ENCODE data around the gene AZIN2.

AZIN2 gene

GRCh38 chr1:33085332-33085731 lies 4.4 kb downstream of the AZIN2 start:
- no peaks in the 10 kb centered on the region for H3K36me3 ChIP-seq (ENCODE audit: insufficient read depth, low read length)
- no peak overlapping the region for H3K4me2 ChIP-seq (ENCODE audit: low read depth, low read length, poor library complexity, severe bottlenecking)
- H3F3A ChIP-seq (ENCODE audit: low read depth): no peaks in the 10 kb centered on the region
- H3K4me1 ChIP-seq (ENCODE audit: insufficient read depth, low read length, poor library complexity, severe bottlenecking): peaks cover 15% of the 10 kb centered on the region
- H3K9ac ChIP-seq (ENCODE audit: low read depth, low read length, poor library complexity, severe bottlenecking): no peak overlapping the region
- H3K9me2 ChIP-seq (replicated peaks; ENCODE audit: low read depth, low read length): no peaks in the 10 kb centered on the region
- H3K27me3 ChIP-seq (ENCODE audit: insufficient read depth, low read length, poor library complexity, severe bottlenecking): peaks cover 9% of the 10 kb centered on the region
- no peak overlapping the region for H2AFZ ChIP-seq (ENCODE audit: low read length)
- H4K20me1 ChIP-seq (ENCODE audit: insufficient read depth, low read length, poor library complexity, severe bottlenecking): no peaks in the 10 kb centered on the region
- no peak overlapping the region for H3K4me3 ChIP-seq (ENCODE audit: low read length, poor library complexity, severe bottlenecking)
- no peaks in the 10 kb centered on the region for H3K9me3 ChIP-seq (ENCODE audit: insufficient read depth, low read depth, low read length)
- no peaks in the 10 kb centered on the region for H3K79me2 ChIP-seq (ENCODE audit: insufficient read depth, low read length)
- TF ChIP-seq CTCF (conservative IDR thresholded peaks at IDR 0.05; ENCODE audit: low read length): no peak
- no peak for TF ChIP-seq EZH2phosphoT487 (IDR thresholded peaks at IDR 0.05; ENCODE audit: borderline replicate concordance)

GRCh38 chr1:33086384-33086850 lies 5.5 kb downstream of the AZIN2 start:
- Histone ChIP-seq H3K36me3 (ENCODE audit: insufficient read depth, low read length) (no peaks in the 10 kb centered on the region), H2AFZ (ENCODE audit: low read length) (no peak overlapping the region), H3K4me2 (ENCODE audit: low read depth, low read length, poor library complexity, severe bottlenecking) (no peak overlapping the region), H3K9me2 (replicated peaks; ENCODE audit: low read depth, low read length) (no peaks in the 10 kb centered on the region), H3K9ac (ENCODE audit: low read depth, low read length, poor library complexity, severe bottlenecking) (no peak overlapping the region), H4K20me1 (ENCODE audit: insufficient read depth, low read length, poor library complexity, severe bottlenecking) (no peaks in the 10 kb centered on the region), H3K27me3 (ENCODE audit: insufficient read depth, low read length, poor library complexity, severe bottlenecking) (peaks cover 7% of the 10 kb centered on the region), H3K9me3 (ENCODE audit: insufficient read depth, low read depth, low read length) (no peaks in the 10 kb centered on the region), H3K4me1 (ENCODE audit: insufficient read depth, low read length, poor library complexity, severe bottlenecking) (peaks cover 12% of the 10 kb centered on the region), H3F3A (ENCODE audit: low read depth) (no peaks in the 10 kb centered on the region), H3K4me3 (ENCODE audit: low read length, poor library complexity, severe bottlenecking) (no peak overlapping the region), H3K79me2 (ENCODE audit: insufficient read depth, low read length) (no peaks in the 10 kb centered on the region)
- peak; percentile 76 for TF ChIP-seq CTCF (conservative IDR thresholded peaks at IDR 0.05; ENCODE audit: low read length)
- TF ChIP-seq EZH2phosphoT487 (IDR thresholded peaks at IDR 0.05; ENCODE audit: borderline replicate concordance): no peak

- no peaks in the 10 kb centered on the region for H3K27me3 ChIP-seq (ENCODE audit: insufficient read depth, low read length, poor library complexity, severe bottlenecking)
- H3F3A ChIP-seq (ENCODE audit: low read depth): no peaks in the 10 kb centered on the region
- H3K79me2 ChIP-seq (ENCODE audit: insufficient read depth, low read length): no peaks in the 10 kb centered on the region
- no peak overlapping the region for H3K4me3 ChIP-seq (ENCODE audit: low read length, poor library complexity, severe bottlenecking)
- no peak overlapping the region for H3K4me2 ChIP-seq (ENCODE audit: low read depth, low read length, poor library complexity, severe bottlenecking)
- no peak for TF ChIP-seq CTCF (conservative IDR thresholded peaks at IDR 0.05; ENCODE audit: low read length)
- no peak for TF ChIP-seq EZH2phosphoT487 (IDR thresholded peaks at IDR 0.05; ENCODE audit: borderline replicate concordance)
- no peak overlapping the region for H2AFZ ChIP-seq (ENCODE audit: low read length)
- peaks cover 11% of the 10 kb centered on the region for H3K4me1 ChIP-seq (ENCODE audit: insufficient read depth, low read length, poor library complexity, severe bottlenecking)
- H3K9me2 ChIP-seq (replicated peaks; ENCODE audit: low read depth, low read length): no peaks in the 10 kb centered on the region
- H3K9ac ChIP-seq (ENCODE audit: low read depth, low read length, poor library complexity, severe bottlenecking): no peak overlapping the region
- H3K9me3 ChIP-seq (ENCODE audit: insufficient read depth, low read depth, low read length): no peaks in the 10 kb centered on the region
- H4K20me1 ChIP-seq (ENCODE audit: insufficient read depth, low read length, poor library complexity, severe bottlenecking): no peaks in the 10 kb centered on the region
- no peaks in the 10 kb centered on the region for H3K36me3 ChIP-seq (ENCODE audit: insufficient read depth, low read length)
These were observed 6.7 kb downstream of the AZIN2 start for GRCh38 chr1:33087677-33088076.
